Measurements from ENCODE around the gene CAPS.

DNA sequence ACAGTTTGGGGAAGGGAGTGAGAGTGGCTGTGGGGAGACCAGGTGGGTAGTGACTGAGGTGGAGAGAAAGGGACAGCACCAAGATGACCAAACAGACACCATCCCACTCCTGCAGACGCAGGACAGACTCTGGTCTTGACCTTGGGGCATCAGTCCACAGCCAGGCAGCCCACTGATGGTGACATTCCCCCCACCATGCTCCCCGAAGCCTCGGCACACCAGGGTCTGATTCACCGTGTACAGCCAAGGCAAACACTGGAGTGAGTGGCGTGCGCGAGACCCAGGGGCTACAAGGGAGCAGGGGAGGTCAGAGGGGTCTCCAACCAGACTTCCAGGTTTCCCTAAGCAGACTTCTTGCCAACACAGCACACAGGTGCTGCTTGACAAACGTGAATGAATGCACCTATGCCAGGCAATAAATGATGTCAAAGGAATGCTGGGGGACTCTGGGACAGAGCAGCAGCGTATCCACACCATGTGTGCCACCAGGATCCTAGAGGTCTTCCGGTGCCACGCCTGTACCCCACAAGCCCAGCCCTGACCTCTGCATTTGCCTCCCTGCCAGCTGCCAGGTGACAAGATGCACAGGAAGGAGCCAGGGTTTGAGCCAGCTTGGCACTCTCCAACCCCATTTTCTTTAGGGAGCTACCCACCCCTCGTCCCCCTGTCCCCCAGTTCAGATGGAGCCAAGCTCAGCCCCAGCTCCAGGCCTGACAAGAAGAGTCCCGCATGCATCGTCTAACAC lies 45.4 kb downstream of the CAPS start:
- TF ChIP-seq, protein P1, sequence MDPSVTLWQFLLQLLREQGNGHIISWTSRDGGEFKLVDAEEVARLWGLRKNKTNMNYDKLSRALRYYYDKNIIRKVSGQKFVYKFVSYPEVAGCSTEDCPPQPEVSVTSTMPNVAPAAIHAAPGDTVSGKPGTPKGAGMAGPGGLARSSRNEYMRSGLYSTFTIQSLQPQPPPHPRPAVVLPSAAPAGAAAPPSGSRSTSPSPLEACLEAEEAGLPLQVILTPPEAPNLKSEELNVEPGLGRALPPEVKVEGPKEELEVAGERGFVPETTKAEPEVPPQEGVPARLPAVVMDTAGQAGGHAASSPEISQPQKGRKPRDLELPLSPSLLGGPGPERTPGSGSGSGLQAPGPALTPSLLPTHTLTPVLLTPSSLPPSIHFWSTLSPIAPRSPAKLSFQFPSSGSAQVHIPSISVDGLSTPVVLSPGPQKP (IDR thresholded peaks at IDR 0.05; ENCODE audit: low read depth, low read length): no peak
- TF ChIP-seq CHD2 (IDR thresholded peaks at IDR 0.05; ENCODE audit: low read length, partially characterized antibody) (no peak), SREBF2 (IDR thresholded peaks at IDR 0.05) (no peak), POLR2A (IDR thresholded peaks at IDR 0.05; ENCODE audit: low read length) (no peak), CBX2 (IDR thresholded peaks at IDR 0.05; ENCODE audit: borderline replicate concordance, low read depth) (no peak), ESRRA (IDR thresholded peaks at IDR 0.05; ENCODE audit: borderline replicate concordance, low read length) (no peak), ZSCAN20 (CRISPR knock-in tag; IDR thresholded peaks at IDR 0.05) (no peak)
- TF ChIP-seq, protein P2, sequence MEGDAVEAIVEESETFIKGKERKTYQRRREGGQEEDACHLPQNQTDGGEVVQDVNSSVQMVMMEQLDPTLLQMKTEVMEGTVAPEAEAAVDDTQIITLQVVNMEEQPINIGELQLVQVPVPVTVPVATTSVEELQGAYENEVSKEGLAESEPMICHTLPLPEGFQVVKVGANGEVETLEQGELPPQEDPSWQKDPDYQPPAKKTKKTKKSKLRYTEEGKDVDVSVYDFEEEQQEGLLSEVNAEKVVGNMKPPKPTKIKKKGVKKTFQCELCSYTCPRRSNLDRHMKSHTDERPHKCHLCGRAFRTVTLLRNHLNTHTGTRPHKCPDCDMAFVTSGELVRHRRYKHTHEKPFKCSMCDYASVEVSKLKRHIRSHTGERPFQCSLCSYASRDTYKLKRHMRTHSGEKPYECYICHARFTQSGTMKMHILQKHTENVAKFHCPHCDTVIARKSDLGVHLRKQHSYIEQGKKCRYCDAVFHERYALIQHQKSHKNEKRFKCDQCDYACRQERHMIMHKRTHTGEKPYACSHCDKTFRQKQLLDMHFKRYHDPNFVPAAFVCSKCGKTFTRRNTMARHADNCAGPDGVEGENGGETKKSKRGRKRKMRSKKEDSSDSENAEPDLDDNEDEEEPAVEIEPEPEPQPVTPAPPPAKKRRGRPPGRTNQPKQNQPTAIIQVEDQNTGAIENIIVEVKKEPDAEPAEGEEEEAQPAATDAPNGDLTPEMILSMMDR (IDR thresholded peaks at IDR 0.05): no peak
- TF ChIP-seq, protein P3, sequence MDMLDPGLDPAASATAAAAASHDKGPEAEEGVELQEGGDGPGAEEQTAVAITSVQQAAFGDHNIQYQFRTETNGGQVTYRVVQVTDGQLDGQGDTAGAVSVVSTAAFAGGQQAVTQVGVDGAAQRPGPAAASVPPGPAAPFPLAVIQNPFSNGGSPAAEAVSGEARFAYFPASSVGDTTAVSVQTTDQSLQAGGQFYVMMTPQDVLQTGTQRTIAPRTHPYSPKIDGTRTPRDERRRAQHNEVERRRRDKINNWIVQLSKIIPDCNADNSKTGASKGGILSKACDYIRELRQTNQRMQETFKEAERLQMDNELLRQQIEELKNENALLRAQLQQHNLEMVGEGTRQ (IDR thresholded peaks at IDR 0.05): no peak
